GM21515 (cell line): Measurements from ENCODE around the gene FBL.

Experiments used
- ATAC-seq: cut with Tn5 transposase; IDR thresholded peaks from one replicate; pipeline ENCODE4 v1.9.1; 2021; ENCODE audit not compliant: unreplicated experiment

FBL gene

DNA sequence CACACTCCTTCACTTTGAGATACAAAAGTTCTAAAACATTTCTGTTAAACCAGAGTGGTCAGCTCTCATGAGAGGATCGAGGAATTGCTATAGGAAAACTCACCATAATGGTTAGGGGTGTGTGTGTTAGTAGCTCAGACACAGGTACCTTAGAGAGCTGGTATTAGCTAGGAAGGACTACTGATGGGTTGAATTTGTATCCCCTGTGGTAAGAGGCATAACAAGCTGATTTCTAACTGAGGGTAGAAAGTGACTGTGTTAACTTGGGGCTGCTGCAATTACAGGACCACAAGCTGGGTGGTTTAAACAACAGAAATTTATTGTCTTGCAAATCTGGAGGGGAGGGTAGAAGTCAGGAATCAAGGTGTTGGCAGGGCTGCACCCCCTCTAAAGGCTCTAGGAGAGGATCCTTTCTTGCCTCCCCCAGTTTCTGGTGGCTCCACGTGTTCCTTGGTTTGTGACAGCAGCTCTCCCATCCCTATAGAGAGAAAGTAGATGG is 50.1 kb downstream of the FBL start:
- ATAC-seq, result no peak

DNA sequence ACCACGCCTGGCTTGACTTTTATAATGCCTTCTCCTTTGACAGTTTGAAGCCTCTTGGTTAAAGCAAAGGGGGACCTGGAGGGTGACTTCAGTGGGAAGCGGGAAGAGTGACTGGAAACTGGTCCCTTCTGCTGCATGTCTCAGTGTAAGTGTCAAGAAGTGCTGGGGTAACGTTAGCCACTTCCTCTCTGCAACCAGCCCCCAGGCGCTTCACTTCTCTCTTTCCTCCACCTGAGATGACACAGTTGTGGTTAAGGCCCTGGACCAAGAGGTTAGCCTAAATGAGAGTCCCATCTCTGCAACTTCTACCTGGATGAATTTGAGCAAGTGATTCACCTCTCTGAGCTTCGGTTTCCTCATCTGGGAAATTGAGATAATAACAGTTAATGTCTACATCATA is 51.2 kb downstream of the FBL start:
- peak; percentile 55 for ATAC-seq

DNA sequence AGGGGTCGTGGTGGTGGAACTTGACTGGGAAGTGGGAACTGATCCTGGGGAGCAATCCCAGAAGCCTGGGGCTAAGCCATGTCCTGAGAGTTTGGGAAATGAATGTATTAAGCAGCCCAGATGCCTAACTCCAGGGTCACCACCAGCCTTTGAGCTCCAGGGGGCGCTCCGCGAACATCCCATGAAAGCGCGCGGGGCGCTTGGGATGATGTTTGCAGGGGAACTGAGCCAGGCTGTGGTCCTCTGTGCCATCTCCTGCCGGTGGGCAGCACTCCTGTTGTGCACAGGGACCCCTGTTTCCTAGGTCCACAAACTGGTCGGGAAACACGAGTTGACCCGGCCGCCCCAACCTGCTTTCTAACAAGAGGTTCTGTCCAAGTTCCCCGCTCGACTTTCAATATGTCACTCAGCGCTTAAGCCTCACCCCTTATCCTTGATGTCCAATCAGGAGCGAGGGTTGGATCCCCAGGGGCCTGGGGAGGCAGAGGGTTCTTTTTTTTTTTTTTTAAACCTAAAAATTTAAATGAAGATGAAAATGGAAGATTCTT is 53.1 kb downstream of the FBL start:
- no peak for ATAC-seq

DNA sequence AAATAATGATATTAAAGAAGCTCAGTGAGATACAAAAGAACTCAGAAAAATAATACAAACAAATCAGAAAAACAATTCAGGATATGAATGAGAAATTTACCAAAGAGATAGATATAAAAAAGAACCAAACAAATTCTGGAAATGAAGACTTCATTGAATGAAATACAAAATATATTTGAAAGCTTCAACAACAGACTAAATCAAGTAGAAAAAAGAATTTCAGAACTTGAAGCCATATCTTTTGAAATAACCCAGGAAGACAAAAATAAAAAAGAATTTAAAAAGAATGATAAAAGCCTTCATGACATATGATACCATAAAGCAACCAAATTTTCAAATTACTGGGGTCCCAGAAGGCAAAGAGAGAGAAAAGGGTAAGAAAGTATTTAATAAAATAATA is 57.9 kb downstream of the FBL start:
- no peak for ATAC-seq
